ENCODE results near the gene HDGFL1.

The HDGFL1 gene

DNA sequence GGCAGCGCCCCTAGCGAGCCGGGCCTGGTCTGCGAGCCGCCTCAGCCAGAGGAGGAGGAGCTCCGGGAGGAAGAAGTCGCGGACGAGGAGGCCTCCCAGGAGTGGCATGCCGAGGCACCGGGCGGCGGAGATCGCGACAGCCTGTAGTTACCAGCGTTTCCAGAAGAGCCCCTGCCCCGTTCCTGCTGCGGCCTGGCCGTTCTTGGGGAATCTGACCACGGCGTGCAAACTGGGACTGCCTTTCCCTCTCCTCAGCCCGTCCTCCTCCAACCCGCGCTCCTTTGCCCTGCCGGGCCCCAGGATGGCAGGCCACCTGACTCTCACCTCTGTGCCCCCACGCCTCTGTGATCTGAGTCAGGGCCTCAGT, 802 bp downstream of the HDGFL1 start:
- no peak overlapping the region for H3K4me3 ChIP-seq (ENCODE audit: low read length)
- DNase-seq (ENCODE audit: low read depth): no peak
- TF ChIP-seq, protein P1, sequence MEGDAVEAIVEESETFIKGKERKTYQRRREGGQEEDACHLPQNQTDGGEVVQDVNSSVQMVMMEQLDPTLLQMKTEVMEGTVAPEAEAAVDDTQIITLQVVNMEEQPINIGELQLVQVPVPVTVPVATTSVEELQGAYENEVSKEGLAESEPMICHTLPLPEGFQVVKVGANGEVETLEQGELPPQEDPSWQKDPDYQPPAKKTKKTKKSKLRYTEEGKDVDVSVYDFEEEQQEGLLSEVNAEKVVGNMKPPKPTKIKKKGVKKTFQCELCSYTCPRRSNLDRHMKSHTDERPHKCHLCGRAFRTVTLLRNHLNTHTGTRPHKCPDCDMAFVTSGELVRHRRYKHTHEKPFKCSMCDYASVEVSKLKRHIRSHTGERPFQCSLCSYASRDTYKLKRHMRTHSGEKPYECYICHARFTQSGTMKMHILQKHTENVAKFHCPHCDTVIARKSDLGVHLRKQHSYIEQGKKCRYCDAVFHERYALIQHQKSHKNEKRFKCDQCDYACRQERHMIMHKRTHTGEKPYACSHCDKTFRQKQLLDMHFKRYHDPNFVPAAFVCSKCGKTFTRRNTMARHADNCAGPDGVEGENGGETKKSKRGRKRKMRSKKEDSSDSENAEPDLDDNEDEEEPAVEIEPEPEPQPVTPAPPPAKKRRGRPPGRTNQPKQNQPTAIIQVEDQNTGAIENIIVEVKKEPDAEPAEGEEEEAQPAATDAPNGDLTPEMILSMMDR (conservative IDR thresholded peaks at IDR 0.05; ENCODE audit: low read depth, low read length): no peak

DNA sequence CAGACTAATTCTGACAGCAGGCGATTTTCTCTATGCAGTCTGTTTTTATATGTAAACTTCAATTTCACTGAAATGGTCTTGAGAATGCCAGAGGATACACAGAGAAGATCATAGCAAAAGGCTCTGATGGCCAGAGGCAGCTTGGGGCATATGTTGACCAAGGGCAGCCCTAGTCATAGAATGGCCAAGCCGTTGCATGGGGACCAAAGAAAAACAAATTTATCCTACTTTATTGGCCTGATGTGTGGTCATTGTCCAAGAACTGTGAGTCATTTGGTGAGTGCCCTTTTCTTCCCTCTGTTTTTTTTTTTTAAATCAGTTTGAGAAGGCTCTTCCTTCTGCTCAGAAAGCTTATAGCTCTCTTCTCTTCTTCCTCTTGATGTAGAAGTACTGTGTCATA, 5.8 kb downstream of the HDGFL1 start:
- TF ChIP-seq, protein P1 (conservative IDR thresholded peaks at IDR 0.05; ENCODE audit: low read depth, low read length): no peak
- no peak overlapping the region for H3K4me3 ChIP-seq (ENCODE audit: low read length)
- no peak for DNase-seq (ENCODE audit: low read depth)

- DNase-seq (ENCODE audit: low read depth): no peak
- TF ChIP-seq, protein P1 (conservative IDR thresholded peaks at IDR 0.05; ENCODE audit: low read depth, low read length): no peak
- no peak overlapping the region for H3K4me3 ChIP-seq (ENCODE audit: low read length)
These were observed 10.1 kb downstream of the HDGFL1 start for GRCh38 chr6:22579439-22579838.

- TF ChIP-seq, protein P1 (conservative IDR thresholded peaks at IDR 0.05; ENCODE audit: low read depth, low read length): no peak
- no peak for DNase-seq (ENCODE audit: low read depth)
- H3K4me3 ChIP-seq (ENCODE audit: low read length): no peak overlapping the region
These were observed 11.0 kb downstream of the HDGFL1 start for GRCh38 chr6:22580337-22580736.

- no peak for DNase-seq (ENCODE audit: low read depth)
- TF ChIP-seq, protein P1 (conservative IDR thresholded peaks at IDR 0.05; ENCODE audit: low read depth, low read length): no peak
- no peak overlapping the region for H3K4me3 ChIP-seq (ENCODE audit: low read length)
These were observed 13.2 kb downstream of the HDGFL1 start for GRCh38 chr6:22582417-22583205.

GRCh38 chr6:22583230-22583629, 13.9 kb downstream of the HDGFL1 start:
- H3K4me3 ChIP-seq (ENCODE audit: low read length): no peak overlapping the region
- DNase-seq (ENCODE audit: low read depth): no peak
- TF ChIP-seq, protein P1 (conservative IDR thresholded peaks at IDR 0.05; ENCODE audit: low read depth, low read length): no peak

GRCh38 chr6:22583927-22584326, 14.6 kb downstream of the HDGFL1 start:
- DNase-seq (ENCODE audit: low read depth): no peak
- no peak overlapping the region for H3K4me3 ChIP-seq (ENCODE audit: low read length)
- TF ChIP-seq, protein P1 (conservative IDR thresholded peaks at IDR 0.05; ENCODE audit: low read depth, low read length): no peak

All from retinal pigment epithelial cell (primary cell).